ENCODE measurements around the gene ZC3H11A. TPM values are rescaled to one million over a fixed set of nuclear protein-coding genes. Genes with fewer than 3 reads are reported as not detected.

Gene ZC3H11A
- total RNA-seq, 4 donors from 2014 or later = 97.8 to 132 (median 107) TPM

GRCh38 chr1:203769505-203770343 is 25.7 kb upstream of the ZC3H11A start:
- intact Hi-C loops (cut with DNase I; ENCODE audit: low total_unique reads) = no loop called here
- WGBS, 2 donors = 30% methylated on average over 13 to 15 of the region's 15 CpGs
- no peak for TF ChIP-seq POLR2A (IDR thresholded peaks at IDR 0.05)
- no peak for TF ChIP-seq CTCF (IDR thresholded peaks at IDR 0.05)
- DNase-seq (ENCODE audit: low spot score in 2 of 2) = peak; percentile 80 to 93
- H3K4me3 ChIP-seq (ENCODE audit: low read depth, poor library complexity, severe bottlenecking) = no peak overlapping the region

GRCh38 chr1:203771901-203772301 is 23.5 kb upstream of the ZC3H11A start:
- 61 to 63% methylated on average over 7 of the region's 7 CpGs for WGBS, 2 donors
- DNase-seq (ENCODE audit: low spot score in 2 of 2) = no peak
- intact Hi-C loops (cut with DNase I; ENCODE audit: low total_unique reads) = no loop called here
- no peak overlapping the region for H3K4me3 ChIP-seq (ENCODE audit: low read depth, poor library complexity, severe bottlenecking)
- TF ChIP-seq CTCF (IDR thresholded peaks at IDR 0.05) = no peak
- TF ChIP-seq POLR2A (IDR thresholded peaks at IDR 0.05) = no peak

- 89 to 94% methylated on average over 1 of the region's 1 CpG for WGBS, 2 donors
- intact Hi-C loops (cut with DNase I; ENCODE audit: low total_unique reads) = no loop called here
- TF ChIP-seq POLR2A (IDR thresholded peaks at IDR 0.05) (no peak), CTCF (IDR thresholded peaks at IDR 0.05) (no peak)
- H3K4me3 ChIP-seq (ENCODE audit: low read depth, poor library complexity, severe bottlenecking) = no peak overlapping the region
- no peak for DNase-seq (ENCODE audit: low spot score in 2 of 2)
Measured at GRCh38 chr1:203772836-203773235, 22.6 kb upstream of the ZC3H11A start.

GRCh38 chr1:203776636-203777035 is 18.8 kb upstream of the ZC3H11A start:
- DNase-seq (ENCODE audit: low spot score in 2 of 2) = no peak
- intact Hi-C loops (cut with DNase I; ENCODE audit: low total_unique reads) = no loop called here
- WGBS, 2 donors = 70 to 75% methylated on average over 4 of the region's 4 CpGs
- no peak overlapping the region for H3K4me3 ChIP-seq (ENCODE audit: low read depth, poor library complexity, severe bottlenecking)
- TF ChIP-seq CTCF (IDR thresholded peaks at IDR 0.05) = no peak
- no peak for TF ChIP-seq POLR2A (IDR thresholded peaks at IDR 0.05)

- WGBS, 2 donors = 54 to 69% methylated on average over 3 of the region's 3 CpGs
- no peak overlapping the region for H3K4me3 ChIP-seq (ENCODE audit: low read depth, poor library complexity, severe bottlenecking)
- no peak for DNase-seq (ENCODE audit: low spot score in 2 of 2)
- intact Hi-C loops (cut with DNase I; ENCODE audit: low total_unique reads) = no loop called here
- TF ChIP-seq CTCF (IDR thresholded peaks at IDR 0.05) (no peak), POLR2A (IDR thresholded peaks at IDR 0.05) (no peak)
Measured at GRCh38 chr1:203777596-203777995, 17.8 kb upstream of the ZC3H11A start.
